Small intestine (tissue), 7 donors: Measurements from ENCODE around the gene FXN. TPM values are rescaled to one million over a fixed set of nuclear protein-coding genes. Genes with fewer than 3 reads are reported as not detected.

Source experiments
- DNase-seq, 2 donors: peaks; one replicate each; pipeline versions ENCODE4 v3.0.0 to v3.0.0-alpha.2; 2013
- FAIRE-seq: peaks from 2 replicates; lab custom pipeline; 2012; peaks lifted over from hg19 to GRCh38; lab: Jason Lieb, UNC
- H3K27ac ChIP-seq, 3 donors: one replicate each; pipeline ENCODE4 v1.5.1; 2013; ENCODE audit warnings: low read length in 2 of 3, mild to moderate bottlenecking in 2 of 3, control low read depth in 1 of 3, inconsistent platforms in 1 of 3, low read depth in 1 of 3, moderate library complexity in 1 of 3
- H3K27me3 ChIP-seq, 3 donors: one replicate each; pipeline ENCODE4 v1.6.1; 2013; ENCODE audit warnings: low read length in 3 of 3, inconsistent platforms in 1 of 3; ENCODE audit not compliant: control insufficient read depth in 3 of 3, insufficient read depth in 3 of 3
- H3K36me3 ChIP-seq, 3 donors: one replicate each; pipeline ENCODE4 v1.6.1; 2013; ENCODE audit warnings: low read length in 3 of 3, inconsistent platforms in 1 of 3, low read depth in 1 of 3, mild to moderate bottlenecking in 1 of 3, moderate library complexity in 1 of 3; ENCODE audit not compliant: control insufficient read depth in 3 of 3, insufficient read depth in 2 of 3
- H3K4me1 ChIP-seq, 3 donors: one replicate each; pipeline ENCODE4 v1.6.1; 2013; ENCODE audit warnings: low read length in 2 of 3, inconsistent platforms in 1 of 3, low read depth in 1 of 3, mild to moderate bottlenecking in 1 of 3, moderate library complexity in 1 of 3; ENCODE audit not compliant: control insufficient read depth in 3 of 3, insufficient read depth in 2 of 3
- H3K4me3 ChIP-seq, 3 donors: one replicate each; pipeline ENCODE4 v1.5.1; 2013; ENCODE audit warnings: low read length in 3 of 3, control low read depth in 1 of 3, inconsistent platforms in 1 of 3, low read depth in 1 of 3, mild to moderate bottlenecking in 1 of 3, moderate library complexity in 1 of 3
- H3K9me3 ChIP-seq, 2 donors: one replicate each; pipeline ENCODE4 v1.6.1; 2013; ENCODE audit warnings: low read depth in 1 of 2, low read length in 1 of 2; ENCODE audit not compliant: control insufficient read depth in 2 of 2, insufficient read depth in 1 of 2
- WGBS, 3 donors: extraction: QIAGEN DNeasy Blood & Tissue Kit; methylation state at CpG; one replicate each; pipeline ENCODE4 v1.1.7; 2013; 5-methylcytosine and 5-hydroxymethylcytosine counted together
- polyA plus RNA-seq, 4 donors: library from polyadenylated mRNA; stranded (reverse) in 3 of 4; unstranded in 1 of 4; fragments of 200-250 nt in 3 of 4; fragments of 120-200 nt in 1 of 4; gene quantifications; one replicate each; pipeline versions ENCODE4 v1.2.1 to v1.2.3, GENCODE V29; 2013
- donor health status: healthy with polysubstance abuse.
- donor health status: control.
- donor health status: control.
- donor health status: Bipolar disorder and iron deficiency.
- donor health status: healthy.

FXN gene
- polyA plus RNA-seq, 4 donors = 2.7 to 16.6 (median 8.8) TPM

- H3K27ac ChIP-seq = no peak overlapping the region
- no peak overlapping the region for H3K4me3 ChIP-seq
- H3K4me1 ChIP-seq = no peaks in the 10 kb centered on the region
- H3K36me3 ChIP-seq = no peaks in the 10 kb centered on the region
- H3K9me3 ChIP-seq = no peaks in the 10 kb centered on the region
- WGBS, 3 donors = 44 to 70% (median 50%) methylated on average over 2 of the region's 2 CpGs
- no peak for DNase-seq
- H3K27me3 ChIP-seq = no peaks in the 10 kb centered on the region
- no peak for FAIRE-seq
These were observed 42.5 kb downstream of the FXN start for GRCh38 chr9:69078069-69078468.

- no peak for FAIRE-seq
- Histone ChIP-seq H3K9me3 (no peaks in the 10 kb centered on the region), H3K4me1 (no peaks in the 10 kb centered on the region), H3K27me3 (no peaks in the 10 kb centered on the region), H3K4me3 (no peak overlapping the region), H3K36me3 (no peaks in the 10 kb centered on the region), H3K27ac (no peak overlapping the region)
- DNase-seq = no peak
- 0 to 48% (median 0%) methylated on average over 1 of the region's 1 CpG for WGBS, 3 donors
These were observed 43.0 kb downstream of the FXN start for GRCh38 chr9:69078581-69078980.

GRCh38 chr9:69079186-69079585, 43.6 kb downstream of the FXN start:
- Histone ChIP-seq H3K9me3 (no peaks in the 10 kb centered on the region), H3K4me1 (no peaks in the 10 kb centered on the region), H3K27me3 (no peaks in the 10 kb centered on the region), H3K27ac (no peak overlapping the region), H3K4me3 (no peak overlapping the region), H3K36me3 (no peaks in the 10 kb centered on the region)
- DNase-seq (no peak), FAIRE-seq (no peak)

- WGBS, 3 donors = 77 to 82% (median 78%) methylated on average over 4 of the region's 4 CpGs
- Histone ChIP-seq H3K36me3 (no peaks in the 10 kb centered on the region), H3K9me3 (peaks cover 0 to 6% of the 10 kb centered on the region in 2 donors), H3K27me3 (no peaks in the 10 kb centered on the region), H3K27ac (no peak overlapping the region), H3K4me3 (no peak overlapping the region), H3K4me1 (no peaks in the 10 kb centered on the region)
- no peak for FAIRE-seq
- no peak for DNase-seq
These were observed 45.7 kb downstream of the FXN start for GRCh38 chr9:69081261-69081660.

- Histone ChIP-seq H3K4me1 (no peaks in the 10 kb centered on the region), H3K4me3 (no peak overlapping the region), H3K27ac (no peak overlapping the region), H3K36me3 (no peaks in the 10 kb centered on the region), H3K9me3 (peaks cover 0 to 6% of the 10 kb centered on the region in 2 donors), H3K27me3 (no peaks in the 10 kb centered on the region)
- 77 to 85% (median 77%) methylated on average over 3 of the region's 3 CpGs for WGBS, 3 donors
- FAIRE-seq (no peak), DNase-seq (no peak)
These were observed 47.8 kb downstream of the FXN start for GRCh38 chr9:69083321-69083720.

- Histone ChIP-seq H3K9me3 (peaks cover 0 to 6% of the 10 kb centered on the region in 2 donors), H3K4me3 (no peak overlapping the region), H3K27me3 (no peaks in the 10 kb centered on the region), H3K4me1 (peaks cover 0 to 6% (median 0%) of the 10 kb centered on the region in 3 donors), H3K36me3 (no peaks in the 10 kb centered on the region), H3K27ac (no peak overlapping the region)
- WGBS, 3 donors = 66 to 89% (median 73%) methylated on average over 5 of the region's 5 CpGs
- FAIRE-seq (no peak), DNase-seq (no peak)
These were observed 50.2 kb downstream of the FXN start for GRCh38 chr9:69085569-69086283.

GRCh38 chr9:69086312-69086711, 50.8 kb downstream of the FXN start:
- no peak for DNase-seq

GRCh38 chr9:69086769-69087168, 51.2 kb downstream of the FXN start:
- Histone ChIP-seq H3K9me3 (peaks cover 0 to 6% of the 10 kb centered on the region in 2 donors), H3K27ac (no peak overlapping the region), H3K36me3 (no peaks in the 10 kb centered on the region), H3K4me3 (no peak overlapping the region), H3K27me3 (no peaks in the 10 kb centered on the region), H3K4me1 (peaks cover 0 to 6% (median 0%) of the 10 kb centered on the region in 3 donors)
- DNase-seq (no peak), FAIRE-seq (no peak)
- WGBS, 3 donors = 48 to 60% (median 58%) methylated on average over 2 of the region's 2 CpGs

More at GRCh38 chr9:69086312-69086711, 50.8 kb downstream of the FXN start:
- peaks cover 0 to 6% of the 10 kb centered on the region in 2 donors for H3K9me3 ChIP-seq
- WGBS, 3 donors = 95 to 100% (median 97%) methylated on average over 2 of the region's 2 CpGs
- no peak overlapping the region for H3K27ac ChIP-seq
- peaks cover 0 to 6% (median 0%) of the 10 kb centered on the region in 3 donors for H3K4me1 ChIP-seq
- H3K27me3 ChIP-seq = no peaks in the 10 kb centered on the region
- FAIRE-seq = no peak
- H3K36me3 ChIP-seq = no peaks in the 10 kb centered on the region
- H3K4me3 ChIP-seq = no peak overlapping the region

GRCh38 chr9:69089082-69089481, 53.5 kb downstream of the FXN start:
- no peaks in the 10 kb centered on the region for H3K36me3 ChIP-seq
- peaks cover 4 to 6% (median 6%) of the 10 kb centered on the region in 3 donors for H3K4me1 ChIP-seq
- FAIRE-seq = no peak
- WGBS, 3 donors = 85 to 92% (median 91%) methylated on average over 5 of the region's 5 CpGs
- no peak overlapping the region for H3K4me3 ChIP-seq
- H3K9me3 ChIP-seq = peaks cover 0 to 6% of the 10 kb centered on the region in 2 donors
- no peak overlapping the region for H3K27ac ChIP-seq
- no peak for DNase-seq
- no peaks in the 10 kb centered on the region for H3K27me3 ChIP-seq
